NB4 (cell line): ENCODE data around the gene PPTC7.

Experiments used
- POLR2A ChIP-seq: IDR thresholded peaks from 2 replicates; pipeline ENCODE4 v1.6.1; 2011; ENCODE audit warnings: mild to moderate bottlenecking; ENCODE audit not compliant: insufficient read length; ENCODE audit errors: extremely low read depth
- TF ChIP-seq, protein P1 (sequence below): IDR thresholded peaks from one replicate; pipeline ENCODE4 v1.5.1; 2012; ENCODE audit warnings: low read depth, low read length

DNA sequence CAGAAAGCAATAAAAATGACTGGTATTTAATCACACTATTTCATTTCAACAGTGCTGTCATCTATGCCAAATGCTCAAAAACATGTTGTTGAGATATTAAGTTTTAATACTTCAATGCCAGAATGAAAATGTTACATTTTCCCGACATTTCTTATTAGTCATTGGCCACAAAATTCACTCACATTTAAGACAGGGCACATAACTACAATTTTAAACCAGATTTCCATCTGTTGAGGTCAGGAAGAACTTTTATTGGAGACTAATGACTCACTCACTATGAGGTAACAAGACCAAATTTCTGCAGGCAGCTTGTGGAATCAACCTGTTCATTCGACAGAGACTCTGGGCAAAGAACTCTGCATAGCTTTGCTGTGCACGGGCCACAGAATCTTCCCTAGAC, 36.8 kb downstream of the PPTC7 start:
- no peak for TF ChIP-seq POLR2A
- TF ChIP-seq, protein P1, sequence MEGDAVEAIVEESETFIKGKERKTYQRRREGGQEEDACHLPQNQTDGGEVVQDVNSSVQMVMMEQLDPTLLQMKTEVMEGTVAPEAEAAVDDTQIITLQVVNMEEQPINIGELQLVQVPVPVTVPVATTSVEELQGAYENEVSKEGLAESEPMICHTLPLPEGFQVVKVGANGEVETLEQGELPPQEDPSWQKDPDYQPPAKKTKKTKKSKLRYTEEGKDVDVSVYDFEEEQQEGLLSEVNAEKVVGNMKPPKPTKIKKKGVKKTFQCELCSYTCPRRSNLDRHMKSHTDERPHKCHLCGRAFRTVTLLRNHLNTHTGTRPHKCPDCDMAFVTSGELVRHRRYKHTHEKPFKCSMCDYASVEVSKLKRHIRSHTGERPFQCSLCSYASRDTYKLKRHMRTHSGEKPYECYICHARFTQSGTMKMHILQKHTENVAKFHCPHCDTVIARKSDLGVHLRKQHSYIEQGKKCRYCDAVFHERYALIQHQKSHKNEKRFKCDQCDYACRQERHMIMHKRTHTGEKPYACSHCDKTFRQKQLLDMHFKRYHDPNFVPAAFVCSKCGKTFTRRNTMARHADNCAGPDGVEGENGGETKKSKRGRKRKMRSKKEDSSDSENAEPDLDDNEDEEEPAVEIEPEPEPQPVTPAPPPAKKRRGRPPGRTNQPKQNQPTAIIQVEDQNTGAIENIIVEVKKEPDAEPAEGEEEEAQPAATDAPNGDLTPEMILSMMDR: no peak
